Type B pancreatic cell (in vitro differentiated cells): ENCODE results near the gene GAB2. TPM values are rescaled to one million over a fixed set of nuclear protein-coding genes. Genes with fewer than 3 reads are reported as not detected.
A peak's percentile ranks its signal among the peaks of the same experiment; 100 is the strongest.

ENCODE experiments used
- DNase-seq: peaks from one replicate; pipeline ENCODE4 v3.0.0; 2021; ENCODE audit warnings: mixed read lengths; ENCODE audit not compliant: unreplicated experiment; ENCODE audit errors: extremely low spot score
- H3K27ac Mint-ChIP-seq: 2 replicates; pipeline ENCODE4 v1.8.0; 2021; ENCODE audit warnings: mild to moderate bottlenecking, mixed read lengths
- H3K27me3 Mint-ChIP-seq: 2 replicates; pipeline ENCODE4 v1.8.0; 2021; ENCODE audit warnings: mixed read lengths
- H3K36me3 Mint-ChIP-seq: 2 replicates; pipeline ENCODE4 v1.8.0; 2021; ENCODE audit warnings: mixed read lengths
- H3K4me1 Mint-ChIP-seq: one replicate; pipeline ENCODE4 v1.8.0; 2021; ENCODE audit warnings: mixed read lengths; ENCODE audit not compliant: unreplicated experiment
- H3K4me3 Mint-ChIP-seq: 2 replicates; pipeline ENCODE4 v1.8.0; 2021; ENCODE audit warnings: mild to moderate bottlenecking, mixed read lengths
- H3K9me3 Mint-ChIP-seq: 2 replicates; pipeline ENCODE4 v1.8.0; 2021; ENCODE audit warnings: mixed read lengths
- total RNA-seq: library from RNA; stranded (reverse); gene quantifications from 2 replicates; pipeline ENCODE4 v1.2.1, GENCODE V29; 2021; ENCODE audit warnings: low replicate concordance
- TF ChIP-seq, protein P1 (sequence below): fragments of 200-600 bp; sonication (generic); conservative IDR thresholded peaks from 2 replicates; pipeline ENCODE4 v1.5.0; 2021; ENCODE audit warnings: antibody characterized with exemption, mild to moderate bottlenecking

GAB2 gene
- total RNA-seq, 1 donor from 2014 or later = 23.3 TPM

DNA sequence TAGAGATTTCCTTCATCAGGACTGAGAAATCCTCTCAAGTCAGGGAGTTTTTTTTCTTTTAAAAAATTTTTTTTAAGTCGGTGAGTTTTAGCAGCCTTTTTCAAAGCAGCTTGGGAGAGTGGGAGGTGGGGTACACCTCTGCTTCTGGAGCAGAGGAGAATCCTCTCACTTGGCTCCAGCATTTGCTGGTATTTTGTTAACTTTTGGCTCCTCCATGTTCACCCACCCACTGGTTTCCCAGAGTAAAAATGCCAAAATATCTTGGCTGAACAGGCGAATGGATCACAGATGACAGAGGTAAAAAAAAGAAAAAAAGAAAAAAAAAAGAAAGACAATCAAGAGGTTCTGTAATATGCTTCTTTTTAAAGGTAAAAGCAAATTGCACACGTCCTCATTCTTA, 68.0 kb downstream of the GAB2 start:
- TF ChIP-seq, protein P1, sequence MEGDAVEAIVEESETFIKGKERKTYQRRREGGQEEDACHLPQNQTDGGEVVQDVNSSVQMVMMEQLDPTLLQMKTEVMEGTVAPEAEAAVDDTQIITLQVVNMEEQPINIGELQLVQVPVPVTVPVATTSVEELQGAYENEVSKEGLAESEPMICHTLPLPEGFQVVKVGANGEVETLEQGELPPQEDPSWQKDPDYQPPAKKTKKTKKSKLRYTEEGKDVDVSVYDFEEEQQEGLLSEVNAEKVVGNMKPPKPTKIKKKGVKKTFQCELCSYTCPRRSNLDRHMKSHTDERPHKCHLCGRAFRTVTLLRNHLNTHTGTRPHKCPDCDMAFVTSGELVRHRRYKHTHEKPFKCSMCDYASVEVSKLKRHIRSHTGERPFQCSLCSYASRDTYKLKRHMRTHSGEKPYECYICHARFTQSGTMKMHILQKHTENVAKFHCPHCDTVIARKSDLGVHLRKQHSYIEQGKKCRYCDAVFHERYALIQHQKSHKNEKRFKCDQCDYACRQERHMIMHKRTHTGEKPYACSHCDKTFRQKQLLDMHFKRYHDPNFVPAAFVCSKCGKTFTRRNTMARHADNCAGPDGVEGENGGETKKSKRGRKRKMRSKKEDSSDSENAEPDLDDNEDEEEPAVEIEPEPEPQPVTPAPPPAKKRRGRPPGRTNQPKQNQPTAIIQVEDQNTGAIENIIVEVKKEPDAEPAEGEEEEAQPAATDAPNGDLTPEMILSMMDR = no peak
- no peaks in the 10 kb centered on the region for H3K36me3 Mint-ChIP-seq

DNA sequence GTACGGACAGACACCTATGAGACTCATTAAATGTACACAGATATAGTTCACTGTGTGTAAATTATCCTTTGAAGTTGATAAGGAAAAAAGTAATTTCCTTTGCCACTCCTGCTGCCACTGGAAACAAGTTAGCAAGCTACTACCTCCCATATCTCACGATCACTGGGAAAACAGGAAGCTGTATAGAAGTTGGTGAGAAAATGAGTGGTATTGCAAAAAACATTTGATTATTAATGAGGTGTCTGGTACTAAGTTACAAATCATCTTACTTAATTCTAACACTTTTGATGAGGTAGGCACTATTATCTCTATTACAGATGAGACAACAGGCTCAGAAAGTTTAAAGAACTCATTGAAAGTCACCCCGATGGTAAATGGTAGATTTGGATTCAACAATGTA, 68.5 kb downstream of the GAB2 start:
- TF ChIP-seq, protein P1 = no peak
- Mint-ChIP-seq H3K4me1 (peaks cover 39% of the 10 kb centered on the region), H3K36me3 (no peaks in the 10 kb centered on the region), H3K27me3 (no peaks in the 10 kb centered on the region), H3K27ac (peak overlapping the region; percentile 8), H3K4me3 (no peak overlapping the region), H3K9me3 (no peaks in the 10 kb centered on the region)
- DNase-seq = no peak

More for the DNA sequence above, 68.0 kb downstream of the GAB2 start:
- no peak for DNase-seq
- Mint-ChIP-seq H3K27me3 (no peaks in the 10 kb centered on the region), H3K4me3 (no peak overlapping the region), H3K27ac (peak overlapping the region; percentile 79), H3K4me1 (peaks cover 41% of the 10 kb centered on the region), H3K9me3 (no peaks in the 10 kb centered on the region)

DNA sequence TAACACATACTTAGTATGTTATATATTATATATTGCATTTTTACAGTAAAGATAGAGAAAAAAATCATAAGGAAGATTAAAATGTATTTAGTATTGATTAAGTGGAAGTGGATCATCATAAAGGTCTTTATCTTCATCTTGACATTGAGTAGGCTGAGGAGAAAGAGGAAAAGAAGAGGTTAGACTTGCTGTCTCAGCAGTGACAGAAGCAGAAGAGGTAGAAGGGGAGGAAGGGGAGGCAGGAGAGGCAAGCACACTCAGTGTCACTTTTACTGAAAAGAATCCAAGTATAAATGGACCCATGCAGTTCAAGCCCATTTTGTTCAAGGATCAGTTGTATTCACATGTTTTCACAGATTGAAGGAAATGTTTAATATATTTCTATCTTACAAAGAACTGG, 69.7 kb downstream of the GAB2 start:
- Mint-ChIP-seq H3K27me3 (no peaks in the 10 kb centered on the region), H3K4me1 (peaks cover 40% of the 10 kb centered on the region), H3K9me3 (no peaks in the 10 kb centered on the region), H3K27ac (no peak overlapping the region), H3K4me3 (no peak overlapping the region), H3K36me3 (no peaks in the 10 kb centered on the region)
- TF ChIP-seq, protein P1 = no peak
- DNase-seq = no peak

DNA sequence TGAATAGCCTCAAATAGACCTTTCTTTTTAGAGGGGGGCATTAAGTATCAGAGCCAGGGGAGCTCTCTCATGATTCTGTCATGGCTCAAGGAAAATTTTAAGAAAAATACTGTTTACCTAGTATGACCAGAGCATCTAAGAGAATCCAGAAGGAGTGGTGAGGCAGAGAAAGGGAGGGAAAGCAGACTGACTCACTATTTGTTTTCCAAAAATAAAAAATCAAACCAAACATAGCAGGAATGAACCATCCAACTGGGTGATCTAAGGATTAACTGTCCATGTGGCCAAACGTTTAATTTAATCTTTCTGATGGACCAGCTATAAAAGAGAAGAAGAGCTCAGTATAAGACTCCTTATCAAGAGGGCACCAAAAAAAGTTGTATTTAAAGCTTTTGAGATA, 70.8 kb downstream of the GAB2 start:
- Mint-ChIP-seq H3K27me3 (no peaks in the 10 kb centered on the region), H3K27ac (no peak overlapping the region), H3K36me3 (no peaks in the 10 kb centered on the region), H3K4me3 (no peak overlapping the region), H3K4me1 (peaks cover 36% of the 10 kb centered on the region), H3K9me3 (no peaks in the 10 kb centered on the region)
- TF ChIP-seq, protein P1 = no peak
- no peak for DNase-seq

DNA sequence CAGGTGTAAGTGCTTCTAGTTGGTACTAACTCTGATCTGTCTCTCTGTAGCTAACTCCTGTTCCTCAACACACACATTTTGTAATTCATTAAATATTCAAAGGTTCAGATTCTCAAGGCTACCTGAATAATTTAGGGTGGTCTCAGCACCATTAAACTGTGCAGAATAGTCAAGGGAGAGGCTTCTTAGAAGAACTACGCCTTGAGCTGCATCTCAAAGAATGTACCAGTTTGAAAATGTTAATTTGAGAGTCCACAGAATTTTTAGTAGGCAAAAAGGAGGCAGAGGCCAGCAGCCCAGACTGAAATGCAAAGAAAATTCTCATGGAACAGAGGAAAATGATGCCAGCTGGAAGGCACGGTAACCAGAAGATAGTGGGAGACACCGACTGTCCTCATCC, 72.2 kb downstream of the GAB2 start:
- Mint-ChIP-seq H3K9me3 (no peaks in the 10 kb centered on the region), H3K4me3 (no peak overlapping the region), H3K36me3 (no peaks in the 10 kb centered on the region), H3K4me1 (peaks cover 27% of the 10 kb centered on the region), H3K27ac (no peak overlapping the region), H3K27me3 (no peaks in the 10 kb centered on the region)
- DNase-seq = no peak
- TF ChIP-seq, protein P1 = no peak

DNA sequence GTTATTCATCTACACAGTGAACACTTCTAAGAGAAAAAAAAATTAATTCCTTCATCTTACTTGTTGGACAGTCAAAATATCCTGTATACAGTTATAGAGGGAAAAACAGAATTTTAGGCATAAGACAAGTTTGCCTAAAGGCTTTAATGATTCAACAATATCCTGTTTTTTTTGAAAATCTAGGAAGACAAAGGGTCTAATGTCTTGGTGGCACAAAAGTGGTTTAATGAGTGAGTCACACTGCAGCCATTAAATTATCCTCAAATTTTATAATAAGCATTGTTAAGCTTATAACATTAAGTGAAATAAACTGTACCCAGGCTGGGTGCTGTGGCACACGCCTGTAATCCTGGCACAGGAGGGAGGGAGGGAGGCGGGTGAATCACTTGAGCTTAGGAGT, 72.9 kb downstream of the GAB2 start:
- DNase-seq = no peak
- H3K4me1 Mint-ChIP-seq = peaks cover 27% of the 10 kb centered on the region
- TF ChIP-seq, protein P1 = no peak
- no peaks in the 10 kb centered on the region for H3K27me3 Mint-ChIP-seq
- no peaks in the 10 kb centered on the region for H3K36me3 Mint-ChIP-seq
- no peaks in the 10 kb centered on the region for H3K9me3 Mint-ChIP-seq
- H3K27ac Mint-ChIP-seq = no peak overlapping the region
- H3K4me3 Mint-ChIP-seq = no peak overlapping the region
